ENCODE measurements around the gene PAEP.

The PAEP gene

DNA sequence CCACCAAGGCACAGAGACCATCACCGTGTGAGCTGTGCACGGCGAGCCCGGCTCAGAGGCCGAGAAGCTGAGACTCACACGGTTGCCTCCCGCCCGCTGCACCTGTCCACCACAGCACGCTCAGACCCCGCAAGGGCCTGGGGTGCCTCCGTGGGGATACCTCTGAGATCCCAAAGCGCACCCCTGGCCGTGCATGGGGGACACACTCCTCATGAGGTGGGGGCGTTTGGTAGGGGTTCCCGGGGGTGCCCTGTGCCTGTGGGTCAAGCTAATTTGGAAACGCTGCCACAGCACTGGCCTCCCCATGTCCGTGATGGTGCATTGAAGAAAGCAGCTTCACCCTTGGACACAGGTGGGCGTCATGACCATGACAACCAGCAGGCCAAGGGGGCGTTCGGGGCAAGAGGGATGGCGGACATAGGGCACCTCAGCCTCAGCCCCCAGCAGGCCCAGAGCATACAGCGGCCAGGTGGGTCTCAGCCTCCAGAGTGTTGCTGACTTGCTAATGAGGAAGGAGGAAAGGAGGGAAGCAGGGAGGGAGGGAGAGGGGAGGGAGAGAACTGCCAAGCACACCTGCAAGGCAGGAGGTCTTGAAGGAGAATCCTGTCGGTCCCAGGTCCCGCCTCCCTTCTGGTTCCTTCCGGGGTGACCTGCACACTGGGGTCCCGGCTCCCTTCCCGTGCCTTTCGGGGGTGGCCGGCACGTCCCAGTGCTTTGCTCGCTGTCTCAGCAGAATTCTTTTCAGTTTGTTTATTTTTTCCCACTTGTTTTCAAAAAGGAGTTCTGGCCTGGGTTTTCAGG is 43.1 kb downstream of the PAEP start:
- DNase-seq = no peak

- DNase-seq = no peak
Measured at GRCh38 chr9:135605238-135605781, 43.8 kb downstream of the PAEP start.

DNA sequence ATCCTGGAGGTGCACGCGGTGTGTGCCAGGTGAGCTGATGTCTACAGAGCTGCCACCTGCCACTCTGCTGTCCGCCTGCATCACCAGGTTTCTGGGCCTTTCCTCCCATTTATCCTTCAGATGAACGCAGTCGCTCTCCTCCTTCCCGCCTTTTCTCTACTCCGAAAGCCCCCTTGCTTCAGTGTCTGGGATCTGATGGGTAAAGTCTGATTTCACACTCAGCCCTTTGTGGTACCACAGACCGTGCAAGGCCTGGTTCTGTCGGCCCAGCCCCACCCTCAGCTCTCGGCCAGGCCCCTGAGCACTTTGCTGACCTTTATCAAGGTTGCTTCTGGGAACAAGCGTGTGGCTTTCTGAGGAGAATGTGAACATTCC is 45.3 kb downstream of the PAEP start:
- DNase-seq = no peak

DNA sequence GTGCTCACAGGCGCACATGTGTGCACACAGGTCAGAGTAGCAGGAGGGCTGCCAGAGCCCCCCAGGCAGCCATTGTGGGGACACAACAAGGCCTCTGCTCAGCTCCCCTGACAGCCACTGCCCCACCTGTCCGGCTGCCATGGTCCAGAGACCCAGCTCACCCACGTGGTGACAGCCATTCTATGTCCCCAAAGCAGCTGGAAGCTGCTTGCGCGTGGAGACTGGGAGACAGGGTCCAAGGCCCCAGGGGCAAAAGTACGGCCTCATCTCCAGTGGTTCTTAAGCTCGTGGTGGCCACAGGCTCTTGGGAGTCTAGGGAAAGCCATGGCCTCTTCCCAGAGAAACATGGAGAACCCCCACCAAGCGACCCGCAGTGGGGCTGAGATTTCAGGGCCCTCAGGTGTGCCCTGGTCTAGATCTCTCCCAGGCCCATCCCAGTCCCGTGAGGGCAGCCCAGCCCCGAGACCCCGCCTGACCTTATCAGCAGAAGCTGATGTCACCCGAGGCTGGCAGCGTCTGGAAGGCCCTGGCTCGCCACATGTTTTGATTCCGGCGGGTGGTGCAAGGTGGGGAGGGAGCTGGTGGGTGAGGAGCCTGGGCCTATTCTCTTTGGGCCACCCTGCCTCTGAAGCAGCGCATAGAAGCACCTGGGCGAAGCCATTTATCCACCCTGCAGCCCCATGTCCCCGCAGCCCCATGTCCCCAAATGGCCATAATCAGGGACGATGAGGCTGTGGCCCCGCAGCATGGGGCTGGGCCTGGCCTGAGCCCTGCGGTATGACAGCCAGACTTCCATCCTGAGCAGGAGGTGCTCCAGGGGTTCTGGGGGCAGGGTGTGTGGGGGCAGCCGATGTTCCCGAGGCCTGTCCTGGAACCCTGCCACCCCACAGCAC is 46.1 kb downstream of the PAEP start:
- DNase-seq = no peak

DNA sequence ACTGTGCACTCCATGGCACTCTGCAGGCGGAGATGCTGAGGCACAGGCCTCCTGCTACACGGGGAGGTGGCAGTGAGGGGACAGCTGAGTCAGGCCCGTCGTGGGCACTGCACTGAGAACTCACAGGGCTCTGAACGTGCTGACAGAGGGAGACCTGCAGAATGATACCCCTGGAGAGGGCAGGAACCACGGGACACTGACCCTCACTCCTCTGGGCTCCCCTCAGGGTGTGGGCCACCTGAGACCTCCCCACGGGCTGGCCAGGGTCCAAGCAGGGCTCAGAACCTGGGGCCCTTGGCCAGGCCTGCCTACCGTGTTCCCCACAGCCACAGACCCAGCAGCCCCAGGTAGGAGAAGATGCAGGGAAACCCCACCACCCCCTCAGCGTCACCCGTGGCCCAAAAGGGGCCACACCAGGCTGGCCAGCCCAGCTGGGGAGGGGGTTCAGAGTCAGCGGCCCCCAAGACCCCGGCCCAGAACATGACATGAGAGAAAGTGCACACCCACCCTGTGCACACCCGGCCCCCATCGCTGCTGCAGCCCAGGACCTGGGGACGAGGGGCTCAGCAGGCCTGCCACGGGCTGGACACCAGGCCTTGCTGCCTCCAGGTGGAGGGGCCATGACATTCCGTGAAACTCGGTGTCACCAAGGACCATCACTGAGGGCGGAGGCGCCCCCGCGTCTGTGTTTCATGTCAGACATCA is 46.9 kb downstream of the PAEP start:
- no peak for DNase-seq

- no peak for DNase-seq
Measured at GRCh38 chr9:135608999-135609317, 47.4 kb downstream of the PAEP start.

DNA sequence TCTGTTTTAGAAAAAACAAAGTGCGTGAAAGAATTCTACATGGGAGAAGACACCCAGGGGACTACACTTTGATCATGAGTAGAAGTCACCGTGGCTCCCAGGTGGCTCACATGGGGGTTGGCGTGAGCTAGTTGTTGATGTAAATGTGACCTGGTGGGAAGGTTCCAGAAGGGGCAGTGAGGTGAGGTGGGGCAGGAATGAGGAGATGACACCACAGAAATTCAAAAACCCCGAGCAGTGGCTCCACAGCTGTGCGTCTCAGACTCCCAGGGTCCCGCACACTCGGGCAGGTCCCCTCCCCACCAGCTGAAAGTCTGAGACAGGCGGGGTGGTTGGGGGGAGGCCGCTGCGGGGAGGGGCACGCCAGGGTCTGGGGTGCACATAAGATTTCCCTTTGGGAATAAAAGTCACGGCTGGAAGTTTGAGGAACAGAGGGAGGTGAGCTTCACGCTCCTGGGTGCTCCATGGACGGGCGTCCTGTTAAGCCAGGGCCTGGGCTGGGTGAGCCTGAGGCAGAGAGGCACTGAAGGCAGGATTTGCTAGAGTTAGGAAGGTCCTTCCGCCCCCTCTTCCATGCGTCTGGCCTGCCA is 47.9 kb downstream of the PAEP start:
- no peak for DNase-seq

- DNase-seq = no peak
Measured at GRCh38 chr9:135610290-135611141, 49.0 kb downstream of the PAEP start.

DNA sequence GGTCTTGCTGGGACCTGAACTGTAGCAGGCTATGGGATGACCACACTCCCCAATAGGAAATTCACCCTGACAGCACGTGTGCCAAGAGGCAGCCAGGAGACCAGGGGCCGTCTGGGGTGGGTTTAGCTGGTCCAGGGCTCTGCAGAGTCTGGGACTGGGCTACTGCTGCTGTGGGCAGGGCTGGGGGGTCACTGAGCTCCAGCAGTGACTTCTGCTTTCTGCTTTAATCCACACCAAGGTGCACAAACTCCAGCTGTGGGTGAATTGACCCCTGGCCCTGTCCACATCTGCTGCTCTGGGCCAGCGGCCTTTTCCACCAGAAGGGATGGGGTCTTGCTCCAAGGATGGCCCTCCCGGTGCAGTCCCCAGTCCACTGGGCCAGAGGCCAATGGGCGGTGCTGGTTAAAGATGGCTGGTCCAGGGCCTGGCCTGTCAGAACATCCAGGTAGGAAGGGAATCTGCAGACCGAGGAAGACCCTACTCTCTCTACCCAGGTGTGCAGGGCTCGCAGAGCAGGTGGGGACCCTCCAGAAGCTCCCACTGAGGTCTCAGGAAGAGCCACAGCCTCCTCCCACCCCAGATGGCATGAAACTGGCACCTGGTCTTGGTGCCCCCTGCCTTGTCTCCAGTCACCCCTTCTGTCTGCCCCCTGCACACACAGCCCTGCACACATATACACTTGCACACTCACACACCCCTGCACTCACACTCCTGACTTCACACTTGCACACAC is 49.8 kb downstream of the PAEP start:
- DNase-seq = no peak

- DNase-seq = no peak
Measured at GRCh38 chr9:135611875-135612209, 50.3 kb downstream of the PAEP start.

DNA sequence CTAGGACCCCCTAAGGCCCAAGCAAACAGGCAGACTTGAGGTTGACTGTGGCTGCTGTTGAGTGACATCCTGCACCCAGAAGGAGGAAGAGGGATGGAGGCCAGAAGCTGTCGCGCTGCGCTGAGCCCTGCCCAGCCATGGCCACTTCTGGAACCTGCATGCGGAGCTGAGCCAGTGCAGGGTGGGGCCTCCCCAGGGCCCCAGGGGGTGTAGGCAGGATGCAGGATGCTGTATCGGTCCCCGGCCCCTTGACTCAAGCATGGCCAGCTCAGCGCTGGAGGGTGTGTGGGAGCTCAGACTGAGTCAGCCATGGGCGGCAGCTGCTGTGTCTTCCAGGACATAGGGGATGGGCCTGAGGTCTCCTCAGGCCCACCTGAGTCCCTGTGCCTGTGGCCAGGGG is 50.9 kb downstream of the PAEP start:
- DNase-seq = no peak

DNA sequence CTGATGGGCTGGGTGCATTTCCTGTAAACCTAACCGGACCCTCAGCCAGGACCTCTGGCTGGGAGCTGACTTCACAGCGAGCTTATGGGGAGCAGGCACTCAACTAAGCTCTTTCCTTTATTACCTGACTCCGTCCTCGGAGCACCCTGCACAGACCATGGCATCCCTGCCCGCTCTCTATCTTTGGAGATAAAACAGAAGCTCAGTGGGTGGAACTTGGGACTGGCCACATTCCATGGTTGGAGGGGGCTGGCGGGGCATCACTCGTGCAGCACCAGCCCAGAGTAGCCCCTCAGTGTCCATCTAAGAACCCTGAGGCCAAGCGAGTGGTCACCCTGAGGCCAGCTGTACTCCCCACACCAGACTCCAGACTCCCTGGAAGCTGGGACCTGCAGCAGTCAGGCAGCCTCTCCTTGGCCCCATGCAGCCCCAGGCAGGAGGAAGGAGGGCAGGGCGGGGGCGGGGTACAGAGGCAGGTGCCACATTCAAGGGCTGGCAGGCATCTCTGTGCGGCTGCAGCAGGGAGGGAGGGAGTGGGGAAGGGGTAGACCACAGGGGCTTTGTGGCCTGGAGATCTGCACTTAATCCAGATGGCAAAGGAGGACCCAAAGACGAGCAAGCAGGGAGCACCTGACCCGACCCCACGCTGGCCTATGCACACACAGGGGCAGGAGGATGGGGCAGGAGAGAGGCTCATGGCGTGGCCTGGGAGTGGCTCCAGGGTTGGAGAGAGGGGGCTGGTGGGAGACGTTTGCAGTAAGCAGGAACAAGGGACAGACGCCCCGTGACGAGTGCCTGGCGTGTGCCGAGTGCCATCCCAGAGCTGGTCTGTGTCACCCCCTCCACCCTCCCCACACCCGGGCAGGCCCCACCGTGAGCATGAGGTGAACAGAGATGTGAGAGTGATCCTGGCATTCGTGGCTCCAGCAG is 51.7 kb downstream of the PAEP start:
- no peak for DNase-seq

- no peak for DNase-seq
Measured at GRCh38 chr9:135613946-135614805, 52.6 kb downstream of the PAEP start.

GRCh38 chr9:135614821-135615665 is 53.5 kb downstream of the PAEP start:
- DNase-seq = no peak

- no peak for DNase-seq
Measured at GRCh38 chr9:135615666-135616618, 54.4 kb downstream of the PAEP start.
